NCI-H128 (cell line): ENCODE results near the gene CUEDC2.

Experiments used
- DNase-seq: peaks from one replicate; lab custom pipeline; 2025; ENCODE audit not compliant: unreplicated experiment; lab: John Stamatoyannopoulos, UW

The CUEDC2 gene

DNA sequence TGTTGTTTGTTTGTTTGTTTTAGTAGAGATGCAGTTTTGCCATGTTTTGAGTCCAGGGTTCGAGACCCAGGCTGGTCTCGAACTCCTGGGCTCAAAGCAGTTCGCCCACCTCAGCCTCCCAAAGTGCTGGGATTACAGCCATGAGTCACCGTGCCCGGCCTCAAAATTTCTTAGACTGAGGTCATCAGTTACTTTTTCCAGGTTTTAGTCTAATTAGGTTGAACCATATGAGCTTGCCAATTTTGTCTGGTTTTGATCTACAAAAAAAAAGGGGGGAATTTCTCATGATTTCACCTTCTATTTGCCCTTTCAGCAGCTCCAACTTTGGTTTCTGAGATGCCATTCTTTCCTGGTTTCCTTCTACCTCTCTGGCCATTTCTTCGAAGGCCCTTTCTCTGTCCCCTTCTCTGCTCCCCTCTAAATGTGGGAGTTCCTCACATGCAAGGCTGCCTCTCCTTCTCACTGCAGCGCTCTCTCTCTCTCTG is 5.5 kb downstream of the CUEDC2 start:
- DNase-seq = no peak

DNA sequence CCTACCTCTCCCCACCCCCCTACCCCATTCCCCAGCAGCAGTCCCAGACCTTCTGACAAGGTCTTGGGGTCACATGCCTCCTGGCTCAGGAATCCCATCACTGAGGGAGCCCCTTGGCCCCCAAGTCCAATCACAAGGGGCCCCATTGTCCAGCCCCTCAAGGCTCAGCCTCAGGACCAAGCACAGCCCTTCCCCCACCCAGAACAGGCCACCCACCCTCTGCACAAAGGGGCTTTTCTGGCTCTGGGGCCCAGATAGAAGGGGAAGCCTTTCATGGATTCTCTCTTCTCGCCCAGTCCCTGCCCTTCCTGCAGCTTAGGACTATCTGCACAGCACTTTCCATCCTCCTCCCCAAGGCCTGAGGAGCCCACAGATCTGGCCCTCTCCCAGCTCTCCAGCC is 6.9 kb downstream of the CUEDC2 start:
- DNase-seq = no peak

DNA sequence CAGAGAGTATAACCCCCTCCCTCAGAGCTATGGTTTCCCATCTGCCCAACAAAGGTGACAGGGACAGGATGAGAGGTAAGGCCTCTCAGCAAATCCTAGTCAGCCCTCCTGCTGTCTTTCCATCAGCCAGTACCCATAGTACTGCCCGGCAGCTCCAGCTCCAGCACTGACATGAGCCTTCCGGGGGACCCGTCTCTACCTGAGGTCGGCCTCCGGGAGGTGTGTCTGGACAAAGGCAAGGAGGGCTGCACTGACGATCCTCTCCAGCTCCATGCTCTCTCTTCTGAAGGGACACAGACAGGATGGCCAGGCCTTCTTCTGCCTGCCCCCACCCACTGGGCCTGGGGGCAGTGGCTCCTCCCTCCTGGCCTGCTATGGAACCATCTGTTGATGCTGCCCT is 7.5 kb downstream of the CUEDC2 start:
- no peak for DNase-seq

- no peak for DNase-seq
These were observed 8.2 kb downstream of the CUEDC2 start for GRCh38 chr10:102424145-102424544.

GRCh38 chr10:102423372-102423968 is 8.9 kb downstream of the CUEDC2 start:
- no peak for DNase-seq

DNA sequence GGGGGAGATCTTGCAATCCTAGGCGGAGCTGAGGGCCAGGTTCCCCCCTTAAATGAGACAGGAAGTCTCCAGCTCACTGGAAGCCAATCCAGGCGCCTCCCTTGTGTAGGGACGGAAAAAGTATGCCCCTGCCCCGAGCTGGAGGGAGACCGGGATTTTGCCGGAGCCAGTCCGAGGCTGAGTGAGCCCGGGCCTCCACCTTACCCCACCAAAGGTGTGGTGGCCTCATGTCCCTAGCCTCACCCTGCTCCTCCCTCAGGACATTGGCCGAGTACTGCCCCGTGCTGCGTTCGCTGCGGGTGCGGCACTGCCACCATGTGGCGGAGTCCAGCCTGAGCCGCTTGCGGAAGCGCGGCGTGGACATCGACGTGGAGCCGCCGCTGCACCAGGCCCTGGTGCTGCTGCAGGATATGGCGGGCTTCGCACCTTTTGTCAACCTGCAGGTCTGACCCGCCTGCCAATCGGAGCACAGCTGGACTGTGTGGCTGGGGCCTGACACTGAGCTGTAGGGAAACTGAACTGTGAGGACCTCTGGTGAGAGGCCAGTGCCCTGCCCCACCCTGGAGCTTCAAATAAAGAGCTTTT is 9.7 kb downstream of the CUEDC2 start:
- no peak for DNase-seq

DNA sequence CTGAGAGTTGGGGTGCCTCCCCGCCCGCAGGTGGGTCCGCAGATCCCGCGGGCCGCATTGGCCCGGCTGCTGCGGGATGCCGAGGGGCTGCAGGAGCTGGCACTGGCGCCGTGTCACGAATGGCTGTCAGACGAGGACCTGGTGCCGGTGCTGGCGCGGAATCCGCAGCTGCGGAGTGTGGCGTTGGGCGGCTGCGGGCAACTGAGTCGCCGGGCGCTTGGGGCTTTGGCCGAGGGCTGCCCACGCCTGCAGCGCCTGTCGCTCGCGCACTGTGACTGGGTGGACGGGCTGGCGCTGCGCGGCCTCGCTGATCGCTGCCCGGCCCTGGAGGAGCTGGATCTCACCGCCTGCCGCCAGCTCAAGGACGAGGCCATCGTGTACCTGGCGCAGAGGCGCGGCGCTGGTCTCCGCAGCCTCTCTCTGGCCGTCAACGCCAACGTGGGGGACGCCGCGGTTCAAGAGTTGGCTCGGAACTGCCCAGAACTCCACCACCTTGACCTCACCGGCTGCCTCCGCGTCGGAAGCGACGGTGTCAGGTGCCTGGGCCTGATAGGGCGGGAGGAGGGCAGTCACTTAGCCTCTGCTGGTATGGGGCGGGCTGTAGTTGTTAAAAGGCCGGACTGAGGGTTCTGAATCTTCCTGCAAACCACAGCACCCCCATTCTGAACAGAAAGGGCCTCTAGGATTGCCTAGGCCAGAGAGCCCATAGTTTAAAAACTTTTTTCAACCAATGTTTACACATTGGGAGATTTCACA is 10.4 kb downstream of the CUEDC2 start:
- DNase-seq = no peak

DNA sequence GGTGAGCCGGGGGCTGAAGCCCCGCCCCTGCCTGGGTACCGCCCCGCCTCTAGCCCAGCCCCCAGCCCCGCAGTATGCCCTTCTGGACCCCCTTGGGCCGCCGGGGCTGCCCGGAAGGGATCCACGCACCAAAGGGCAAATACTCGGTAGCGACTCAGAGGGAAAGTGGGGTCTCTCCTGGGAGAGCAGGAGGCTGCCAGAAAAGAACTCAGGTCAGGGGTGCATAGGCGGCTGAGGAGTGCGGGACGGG is 10.9 kb downstream of the CUEDC2 start:
- no peak for DNase-seq

GRCh38 chr10:102420714-102421506 is 11.5 kb downstream of the CUEDC2 start, which contains the start of gene FBXL15:
Gene FBXL15 (plus strand): TSS chr10:102420836. CDS start chr10:102421130, 294 bp downstream.
- DNase-seq = peak; percentile 96

- DNase-seq = no peak
These were observed 12.1 kb downstream of the CUEDC2 start for GRCh38 chr10:102420181-102420713.

- peak; percentile 45 for DNase-seq
These were observed 12.8 kb downstream of the CUEDC2 start for GRCh38 chr10:102419269-102420180.

GRCh38 chr10:102418622-102419268 is 13.6 kb downstream of the CUEDC2 start, which contains the start of gene PSD:
Gene PSD (minus strand): TSS chr10:102418785. CDS start chr10:102417038, 1,747 bp downstream.
- peak; percentile 20 for DNase-seq

DNA sequence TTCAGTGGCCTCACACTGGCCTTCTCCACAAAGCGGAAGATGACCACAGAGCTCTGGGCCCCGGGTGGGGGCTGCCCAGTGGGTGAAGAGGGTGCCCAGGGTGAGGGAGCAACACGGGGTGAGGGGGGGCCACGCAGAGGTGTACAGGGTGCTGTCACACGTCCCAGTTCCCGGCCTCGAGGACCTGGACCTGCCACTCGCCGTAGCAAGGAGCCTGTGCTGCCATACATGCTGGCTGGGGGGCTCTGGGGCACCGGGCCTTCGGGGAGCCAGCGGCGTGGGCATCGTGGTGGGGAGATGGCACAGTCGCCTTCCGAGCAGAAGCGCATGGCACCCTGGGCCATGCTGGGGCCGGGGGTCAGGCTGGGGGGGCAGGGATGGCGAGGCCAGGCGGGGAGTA is 15.7 kb downstream of the CUEDC2 start:
- DNase-seq = no peak

- no peak for DNase-seq
These were observed 16.1 kb downstream of the CUEDC2 start for GRCh38 chr10:102416283-102416682.

DNA sequence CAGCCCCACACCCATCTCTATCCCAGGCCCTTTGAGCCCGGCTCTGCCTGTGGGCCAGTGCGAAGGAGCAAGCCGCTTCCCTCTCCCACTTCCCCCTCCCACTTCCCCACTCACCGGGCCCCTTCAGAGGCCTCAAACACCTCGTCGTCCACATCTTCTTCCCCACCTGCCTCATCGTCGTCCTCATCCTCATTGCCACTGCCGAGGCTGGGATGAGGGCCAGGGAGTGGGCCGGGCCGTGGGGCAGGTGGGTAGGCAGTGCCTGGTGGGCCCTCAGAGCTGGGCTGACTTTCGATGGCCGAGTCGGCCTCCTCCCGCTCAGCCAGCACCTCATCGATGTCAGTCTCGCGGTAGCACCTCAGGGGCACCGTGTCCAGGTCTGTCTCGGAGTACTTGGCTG is 17.6 kb downstream of the CUEDC2 start:
- DNase-seq = no peak

DNA sequence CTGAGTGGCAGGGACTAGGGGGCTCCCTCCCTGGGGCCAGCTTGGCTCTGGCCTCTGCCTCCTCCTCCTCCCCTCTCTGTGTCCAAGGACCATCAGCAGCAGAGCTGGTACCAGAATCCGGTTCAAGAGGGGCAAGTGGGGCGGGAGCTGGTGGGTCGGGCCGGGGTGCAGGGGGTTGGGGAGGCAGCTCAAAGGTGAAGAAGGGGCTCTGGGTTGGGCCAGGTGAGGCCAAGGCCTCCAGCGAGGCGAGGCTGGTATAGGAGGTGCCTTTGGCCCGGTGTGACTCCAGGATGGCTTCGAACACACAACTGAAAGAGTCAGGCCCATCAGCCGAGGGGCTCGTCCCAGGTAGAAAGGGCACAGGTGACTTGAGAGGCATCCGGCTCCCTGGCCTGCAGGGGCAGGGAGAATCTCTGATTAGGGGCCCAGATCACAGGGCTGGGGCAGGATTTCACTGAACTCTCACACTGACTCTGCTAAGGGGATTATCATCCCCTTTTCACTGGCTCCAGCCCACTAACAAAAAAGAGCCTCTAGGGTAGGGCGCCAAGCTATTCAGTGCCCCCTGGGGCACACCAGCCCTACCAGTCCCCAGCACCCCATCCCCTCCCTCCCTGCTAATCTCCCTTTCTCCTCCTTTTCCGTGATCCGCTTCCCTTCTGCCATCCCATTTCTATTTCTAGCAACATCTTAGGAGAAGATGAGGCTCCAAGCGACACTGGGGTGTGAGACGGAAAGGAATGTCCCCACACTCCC is 18.4 kb downstream of the CUEDC2 start:
- DNase-seq = no peak

GRCh38 chr10:102413053-102413705 is 19.2 kb downstream of the CUEDC2 start:
- peak; percentile 63 for DNase-seq

GRCh38 chr10:102412293-102412692 is 20.1 kb downstream of the CUEDC2 start:
- no peak for DNase-seq
